Ectodermal cell (in vitro differentiated cells): ENCODE results near the gene ZBTB16.

Experiments used
- H3K27ac ChIP-seq: 2 replicates; pipeline ENCODE4 v1.7.0; 2013; ENCODE audit warnings: mild to moderate bottlenecking, low read depth, low read length; ENCODE audit not compliant: insufficient read depth, poor library complexity, severe bottlenecking
- H3K27me3 ChIP-seq: 2 replicates; pipeline ENCODE4 v1.7.0; 2013; ENCODE audit warnings: mild to moderate bottlenecking, low read length; ENCODE audit not compliant: insufficient read depth, control insufficient read depth, poor library complexity, severe bottlenecking
- H3K36me3 ChIP-seq: one replicate; pipeline ENCODE4 v1.7.0; 2013; ENCODE audit warnings: low read length; ENCODE audit not compliant: control insufficient read depth, insufficient read depth
- H3K4me1 ChIP-seq: one replicate; pipeline ENCODE4 v1.7.0; 2013; ENCODE audit warnings: low read length; ENCODE audit not compliant: control insufficient read depth, insufficient read depth
- H3K4me3 ChIP-seq: 2 replicates; pipeline ENCODE4 v1.7.0; 2013; ENCODE audit warnings: low read depth, low read length, control low read depth; ENCODE audit not compliant: insufficient read depth
- H3K9me3 ChIP-seq: 2 replicates; pipeline ENCODE4 v1.7.0; 2013; ENCODE audit warnings: mild to moderate bottlenecking, low read length, moderate library complexity; ENCODE audit not compliant: control insufficient read depth
- WGBS, 2 experiments: methylation state at CpG; one replicate each; pipeline ENCODE4 v1.1.7; 2013; ENCODE audit warnings: missing lambda C conversion rate in 2 of 2; 5-methylcytosine and 5-hydroxymethylcytosine counted together

Gene ZBTB16

GRCh38 chr11:114073828-114074381 lies 14.4 kb downstream of the ZBTB16 start:
- Histone ChIP-seq H3K36me3 (peaks cover 10% of the 10 kb centered on the region), H3K4me1 (peaks cover 41% of the 10 kb centered on the region)
- 68 to 69% methylated on average over 11 of the region's 11 CpGs for WGBS, 2 experiments

DNA sequence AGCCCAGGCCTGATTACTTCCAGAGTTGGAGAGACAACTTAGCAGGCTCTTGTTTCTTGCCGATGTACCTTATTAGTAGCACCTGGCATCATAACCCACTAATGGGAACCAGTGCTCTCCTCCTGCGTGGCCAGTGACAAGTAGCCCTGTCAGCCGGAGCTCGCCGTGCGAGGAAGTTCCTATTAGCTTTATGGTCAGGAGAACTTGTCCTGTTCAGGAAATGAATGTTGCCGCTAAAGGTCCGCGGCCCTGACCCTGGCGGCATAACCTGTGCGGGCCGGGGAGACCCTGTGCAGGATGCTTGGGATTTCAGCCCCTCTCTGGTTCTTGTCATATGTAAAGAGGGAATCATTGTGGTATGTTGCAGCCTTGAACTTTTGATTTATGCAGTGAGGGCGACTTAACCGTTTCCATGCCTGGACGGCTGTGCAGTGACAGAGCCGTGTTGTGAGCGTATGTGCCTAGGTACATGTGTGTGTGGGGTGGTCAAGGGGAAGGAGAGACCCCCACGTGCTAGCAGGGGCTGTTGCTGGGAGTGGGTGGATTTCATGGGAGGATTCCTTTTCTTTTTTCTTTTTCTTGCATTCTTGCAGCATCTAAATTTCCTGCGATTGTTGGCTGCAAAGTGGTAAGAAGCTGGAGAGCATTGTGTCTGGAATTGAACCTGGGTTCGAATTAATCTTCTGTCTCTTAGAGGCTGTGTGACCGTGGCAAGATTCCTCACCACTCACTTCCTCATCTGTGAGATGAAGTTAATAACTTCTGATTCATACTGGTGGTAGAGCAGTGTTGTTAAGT lies 15.2 kb downstream of the ZBTB16 start:
- peaks cover 12% of the 10 kb centered on the region for H3K27me3 ChIP-seq
- H3K9me3 ChIP-seq, result no peaks in the 10 kb centered on the region
- peaks cover 10% of the 10 kb centered on the region for H3K36me3 ChIP-seq
- H3K4me1 ChIP-seq, result peaks cover 49% of the 10 kb centered on the region
- no peak overlapping the region for H3K4me3 ChIP-seq
- no peak overlapping the region for H3K27ac ChIP-seq
- 93 to 95% methylated on average over 21 of the region's 21 CpGs for WGBS, 2 experiments

More at GRCh38 chr11:114073828-114074381, 14.4 kb downstream of the ZBTB16 start:
- Histone ChIP-seq H3K27me3 (peaks cover 12% of the 10 kb centered on the region), H3K27ac (no peak overlapping the region), H3K4me3 (no peak overlapping the region), H3K9me3 (no peaks in the 10 kb centered on the region)

DNA sequence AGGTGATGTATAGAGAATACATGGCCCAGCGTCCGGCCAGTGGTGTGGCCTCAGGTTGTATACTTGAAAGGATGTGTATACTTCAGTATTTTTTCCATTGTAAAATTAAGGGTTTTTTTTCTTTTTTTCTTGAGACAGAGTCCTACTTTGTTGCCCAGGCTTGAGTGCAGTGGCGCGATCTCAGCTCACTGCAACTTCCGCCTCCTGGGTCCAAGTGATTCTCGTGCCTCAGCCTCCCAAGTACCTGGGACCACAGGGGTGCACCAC lies 15.8 kb downstream of the ZBTB16 start:
- 95 to 96% methylated on average over 6 of the region's 6 CpGs for WGBS, 2 experiments
- Histone ChIP-seq H3K27me3 (peaks cover 12% of the 10 kb centered on the region), H3K4me1 (peaks cover 54% of the 10 kb centered on the region), H3K36me3 (peaks cover 10% of the 10 kb centered on the region), H3K27ac (no peak overlapping the region), H3K4me3 (no peak overlapping the region), H3K9me3 (no peaks in the 10 kb centered on the region)

DNA sequence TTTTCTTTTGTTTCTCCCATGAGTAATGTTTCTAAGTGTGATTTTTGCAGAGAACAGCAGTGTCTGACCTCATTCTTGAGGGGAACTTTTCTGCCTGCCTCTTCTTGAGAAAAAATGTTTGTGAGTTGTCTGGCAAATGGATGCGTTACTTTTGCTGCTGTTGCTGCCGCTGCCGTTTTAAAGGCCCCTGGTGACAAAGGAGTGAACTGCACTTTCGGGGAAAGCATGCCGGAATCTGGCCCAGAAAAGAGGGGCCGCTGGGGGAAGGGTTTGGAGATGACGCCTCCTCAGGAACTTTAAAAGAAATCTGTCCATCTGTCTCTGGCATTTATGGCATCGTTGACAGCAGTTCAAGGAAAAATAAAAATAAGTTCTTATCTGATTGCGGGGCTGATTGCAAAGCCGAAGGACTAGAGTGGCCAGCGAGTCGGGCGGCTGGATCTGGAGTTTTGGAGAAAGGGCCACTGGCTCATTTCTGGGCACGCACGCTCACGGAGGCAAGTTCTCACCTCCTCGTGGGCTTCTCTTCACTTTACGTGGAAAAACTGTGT lies 16.5 kb downstream of the ZBTB16 start:
- Histone ChIP-seq H3K4me3 (no peak overlapping the region), H3K36me3 (peaks cover 5% of the 10 kb centered on the region), H3K9me3 (no peaks in the 10 kb centered on the region), H3K4me1 (peaks cover 54% of the 10 kb centered on the region), H3K27ac (no peak overlapping the region), H3K27me3 (peaks cover 12% of the 10 kb centered on the region)
- 46 to 49% methylated on average over 18 of the region's 18 CpGs for WGBS, 2 experiments

DNA sequence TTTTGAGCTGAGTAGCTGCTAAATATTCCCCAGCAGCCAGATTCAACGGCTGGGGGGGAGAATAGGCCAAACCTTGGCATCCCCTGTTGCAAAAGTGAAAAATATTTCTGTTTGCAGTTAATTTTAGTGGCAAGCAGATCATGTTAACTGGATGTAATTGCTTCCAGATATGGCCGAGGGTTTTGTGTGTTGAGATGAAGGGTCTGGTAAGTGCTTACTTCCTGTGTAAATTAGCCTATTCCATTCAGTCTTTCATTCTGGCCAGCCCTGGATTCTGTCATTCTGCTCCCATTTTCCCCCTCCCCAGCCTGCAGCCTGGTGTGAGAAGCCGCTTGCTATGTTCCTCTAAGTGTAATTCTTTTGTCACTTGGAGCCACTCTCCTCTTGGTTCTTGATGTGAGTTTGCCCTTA lies 17.4 kb downstream of the ZBTB16 start:
- no peak overlapping the region for H3K27ac ChIP-seq
- H3K9me3 ChIP-seq, result no peaks in the 10 kb centered on the region
- H3K4me1 ChIP-seq, result peaks cover 54% of the 10 kb centered on the region
- peaks cover 5% of the 10 kb centered on the region for H3K36me3 ChIP-seq
- no peak overlapping the region for H3K4me3 ChIP-seq
- WGBS, 2 experiments, result 54 to 57% methylated on average over 3 of the region's 3 CpGs
- H3K27me3 ChIP-seq, result peaks cover 12% of the 10 kb centered on the region

DNA sequence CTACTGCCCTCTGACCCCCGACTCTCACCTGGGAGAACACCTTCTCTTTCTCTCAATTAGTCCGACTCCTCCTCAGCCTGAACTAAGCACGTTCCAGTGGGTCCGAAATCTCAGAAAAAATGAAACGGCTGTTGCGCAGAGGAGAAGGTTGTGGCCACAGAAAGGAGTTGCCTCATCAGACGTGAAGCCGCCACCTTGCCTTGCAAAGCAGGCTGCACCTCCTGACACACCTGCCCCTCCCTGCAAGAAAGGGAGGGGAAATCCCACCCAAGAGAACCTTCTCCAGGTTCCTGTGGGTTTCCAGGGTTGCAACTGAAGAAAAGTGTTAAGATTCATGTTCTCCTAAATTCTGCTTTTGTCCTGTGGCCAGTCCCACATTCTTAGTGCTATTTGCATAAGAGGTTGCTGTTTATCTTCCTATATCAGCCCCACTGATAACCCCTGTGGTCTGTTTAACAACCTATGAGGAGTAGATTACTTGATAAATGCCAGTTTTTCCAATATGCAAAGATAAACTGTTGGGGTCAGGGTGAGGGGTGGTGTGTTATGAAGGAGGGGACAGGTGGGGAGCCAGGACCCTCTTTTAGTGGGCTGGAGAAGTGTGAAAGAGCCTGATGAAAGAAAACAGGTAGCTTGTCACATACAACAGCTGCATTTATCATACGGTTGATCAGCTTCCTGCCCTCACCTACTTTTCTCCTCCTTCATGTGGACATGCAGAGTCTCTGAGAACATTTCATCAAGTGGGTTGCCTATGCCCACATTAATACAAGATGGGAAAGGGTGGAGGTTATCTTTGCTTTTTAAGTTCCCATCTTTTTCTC lies 18.2 kb downstream of the ZBTB16 start:
- peaks cover 55% of the 10 kb centered on the region for H3K4me1 ChIP-seq
- 73% methylated on average over 9 of the region's 9 CpGs for WGBS, 2 experiments

GRCh38 chr11:114078423-114078822 lies 18.9 kb downstream of the ZBTB16 start:
- 31 to 37% methylated on average over 4 of the region's 4 CpGs for WGBS, 2 experiments
- Histone ChIP-seq H3K27me3 (peaks cover 12% of the 10 kb centered on the region), H3K4me1 (peaks cover 63% of the 10 kb centered on the region), H3K4me3 (no peak overlapping the region), H3K27ac (no peak overlapping the region), H3K9me3 (no peaks in the 10 kb centered on the region), H3K36me3 (no peaks in the 10 kb centered on the region)

More for the DNA sequence above, 18.2 kb downstream of the ZBTB16 start:
- no peak overlapping the region for H3K27ac ChIP-seq
- peaks cover 12% of the 10 kb centered on the region for H3K27me3 ChIP-seq
- no peaks in the 10 kb centered on the region for H3K36me3 ChIP-seq
- no peak overlapping the region for H3K4me3 ChIP-seq
- no peaks in the 10 kb centered on the region for H3K9me3 ChIP-seq

DNA sequence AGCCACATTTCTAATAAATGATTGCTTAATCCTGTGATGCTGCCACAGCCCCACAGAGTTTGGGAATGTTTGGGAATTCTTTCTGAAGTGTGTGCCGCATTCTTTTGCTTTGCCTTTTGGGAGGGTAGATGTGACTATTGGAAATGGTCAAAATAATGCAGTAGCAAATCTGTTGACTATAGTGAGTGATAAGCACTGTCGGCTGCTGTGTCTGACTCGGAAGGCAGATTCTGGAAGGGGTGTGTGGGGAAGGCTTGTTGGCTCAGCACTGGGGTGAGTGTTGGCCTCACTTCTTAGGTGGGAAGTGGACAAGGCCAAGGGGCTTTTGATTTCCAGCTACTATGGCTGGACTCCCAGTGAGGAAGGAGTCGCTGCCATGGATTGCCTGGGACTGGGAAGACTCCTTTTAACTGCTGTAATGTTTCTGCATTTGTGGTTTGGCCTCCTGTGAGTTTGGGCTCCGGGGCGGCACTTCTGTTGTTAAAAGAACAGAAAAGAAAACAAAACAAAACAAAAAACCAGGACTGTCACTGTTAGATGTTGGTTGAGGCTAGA lies 20.1 kb downstream of the ZBTB16 start:
- WGBS, 2 experiments, result 72 to 73% methylated on average over 4 to 6 of the region's 6 CpGs
- peaks cover 12% of the 10 kb centered on the region for H3K27me3 ChIP-seq
- no peaks in the 10 kb centered on the region for H3K9me3 ChIP-seq
- H3K27ac ChIP-seq, result no peak overlapping the region
- H3K4me1 ChIP-seq, result peaks cover 62% of the 10 kb centered on the region
- no peaks in the 10 kb centered on the region for H3K36me3 ChIP-seq
- H3K4me3 ChIP-seq, result no peak overlapping the region

DNA sequence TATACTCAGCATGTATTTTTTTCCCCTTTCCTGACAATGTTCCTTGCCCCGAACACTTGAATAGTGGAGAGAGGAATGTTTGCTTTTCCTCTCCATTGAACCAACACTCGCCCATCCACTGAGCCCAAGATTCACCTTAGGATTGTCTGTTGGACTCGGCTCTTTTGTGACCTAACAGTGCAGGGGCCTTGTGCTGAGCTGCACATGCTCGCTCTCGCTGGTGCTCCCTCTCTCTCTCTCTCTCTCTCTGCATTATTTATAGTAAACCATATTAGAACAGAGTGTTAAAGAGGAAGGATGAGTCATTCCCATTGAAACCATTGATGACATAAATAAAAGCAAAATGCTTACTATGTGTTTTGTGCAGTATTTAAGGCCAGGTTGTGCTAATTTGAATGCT lies 20.7 kb downstream of the ZBTB16 start:
- no peak overlapping the region for H3K27ac ChIP-seq
- WGBS, 2 experiments, result 80 to 91% methylated on average over 4 to 5 of the region's 5 CpGs
- H3K27me3 ChIP-seq, result peaks cover 12% of the 10 kb centered on the region
- H3K36me3 ChIP-seq, result no peaks in the 10 kb centered on the region
- no peak overlapping the region for H3K4me3 ChIP-seq
- H3K9me3 ChIP-seq, result no peaks in the 10 kb centered on the region
- peaks cover 62% of the 10 kb centered on the region for H3K4me1 ChIP-seq

DNA sequence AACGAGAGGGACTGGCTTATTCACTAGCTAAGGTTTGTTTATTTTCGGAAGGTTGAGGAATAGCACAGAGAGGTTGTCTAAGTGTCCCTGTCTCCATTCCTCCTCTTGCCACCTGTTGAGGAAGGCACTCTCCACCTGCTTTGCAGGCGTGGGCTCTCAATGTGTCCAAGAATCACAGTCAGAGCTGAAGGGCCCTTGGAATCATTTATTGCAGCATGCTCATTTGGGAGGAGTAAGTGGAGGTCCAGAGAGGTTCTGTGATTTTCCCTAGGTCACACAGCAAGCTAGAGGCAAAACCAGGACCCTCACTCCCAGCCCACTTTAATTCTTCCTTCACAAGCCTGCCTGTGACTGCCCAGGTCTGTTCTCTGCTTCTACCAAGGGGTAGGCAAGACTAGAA lies 21.3 kb downstream of the ZBTB16 start:
- 88 to 96% methylated on average over 3 of the region's 3 CpGs for WGBS, 2 experiments
- H3K36me3 ChIP-seq, result no peaks in the 10 kb centered on the region
- no peaks in the 10 kb centered on the region for H3K9me3 ChIP-seq
- H3K27ac ChIP-seq, result no peak overlapping the region
- H3K4me3 ChIP-seq, result no peak overlapping the region
- peaks cover 12% of the 10 kb centered on the region for H3K27me3 ChIP-seq
- H3K4me1 ChIP-seq, result peaks cover 61% of the 10 kb centered on the region
